ENCODE measurements around the gene PRR35. TPM values are rescaled to one million over a fixed set of nuclear protein-coding genes. Genes with fewer than 3 reads are reported as not detected.

PRR35 gene
- total and polyA plus RNA-seq, 7 donors = not detected

- TF ChIP-seq, protein P1, sequence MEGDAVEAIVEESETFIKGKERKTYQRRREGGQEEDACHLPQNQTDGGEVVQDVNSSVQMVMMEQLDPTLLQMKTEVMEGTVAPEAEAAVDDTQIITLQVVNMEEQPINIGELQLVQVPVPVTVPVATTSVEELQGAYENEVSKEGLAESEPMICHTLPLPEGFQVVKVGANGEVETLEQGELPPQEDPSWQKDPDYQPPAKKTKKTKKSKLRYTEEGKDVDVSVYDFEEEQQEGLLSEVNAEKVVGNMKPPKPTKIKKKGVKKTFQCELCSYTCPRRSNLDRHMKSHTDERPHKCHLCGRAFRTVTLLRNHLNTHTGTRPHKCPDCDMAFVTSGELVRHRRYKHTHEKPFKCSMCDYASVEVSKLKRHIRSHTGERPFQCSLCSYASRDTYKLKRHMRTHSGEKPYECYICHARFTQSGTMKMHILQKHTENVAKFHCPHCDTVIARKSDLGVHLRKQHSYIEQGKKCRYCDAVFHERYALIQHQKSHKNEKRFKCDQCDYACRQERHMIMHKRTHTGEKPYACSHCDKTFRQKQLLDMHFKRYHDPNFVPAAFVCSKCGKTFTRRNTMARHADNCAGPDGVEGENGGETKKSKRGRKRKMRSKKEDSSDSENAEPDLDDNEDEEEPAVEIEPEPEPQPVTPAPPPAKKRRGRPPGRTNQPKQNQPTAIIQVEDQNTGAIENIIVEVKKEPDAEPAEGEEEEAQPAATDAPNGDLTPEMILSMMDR (IDR thresholded peaks at IDR 0.05) = no peak
- no peak for TF ChIP-seq POLR2A (IDR thresholded peaks at IDR 0.05)
- no peak for TF ChIP-seq POLR2AphosphoS5 (IDR thresholded peaks at IDR 0.05)
- no peak for TF ChIP-seq EP300 (IDR thresholded peaks at IDR 0.05)
- H3K36me3 ChIP-seq = peaks cover 0 to 34% (median 8%) of the 10 kb centered on the region in 4 donors
- H3K4me1 ChIP-seq = peaks cover 0 to 8% (median 2%) of the 10 kb centered on the region in 4 donors
- no peaks in the 10 kb centered on the region for H3K27me3 ChIP-seq
- no peaks in the 10 kb centered on the region for H3K9me3 ChIP-seq
- intact Hi-C loops (cut with DNase I) = no loop called here
- 85 to 87% methylated on average over 21 of the region's 21 CpGs for WGBS, 2 donors
- no peak overlapping the region for H3K4me3 ChIP-seq
- DNase-seq = no peak
- no peak overlapping the region for H3K27ac ChIP-seq
These were observed 16.1 kb downstream of the PRR35 start for GRCh38 chr16:576197-576822.

DNA sequence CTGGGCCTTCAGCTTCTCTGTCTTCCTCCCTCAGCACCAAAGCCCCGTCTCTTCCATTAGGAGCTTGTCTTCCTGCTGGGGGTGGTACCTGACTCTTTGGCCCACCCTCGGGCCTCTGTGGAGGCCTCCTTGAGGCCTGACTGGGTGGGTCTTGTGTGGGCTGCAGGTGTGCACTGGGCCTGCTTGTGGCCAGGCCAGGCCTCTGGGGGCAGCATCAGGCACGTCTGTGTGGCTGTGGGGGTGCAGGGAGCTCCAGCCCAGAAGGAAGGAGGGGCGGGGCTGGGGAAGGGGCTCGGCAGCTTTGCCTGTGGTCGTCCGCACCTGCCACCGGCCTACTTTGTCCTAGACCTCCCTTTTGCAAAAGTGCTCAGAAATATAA is 16.6 kb downstream of the PRR35 start:
- Histone ChIP-seq H3K9me3 (no peaks in the 10 kb centered on the region), H3K4me1 (peaks cover 0 to 8% (median 2%) of the 10 kb centered on the region in 4 donors), H3K27ac (no peak overlapping the region), H3K27me3 (no peaks in the 10 kb centered on the region), H3K4me3 (no peak overlapping the region), H3K36me3 (peaks cover 0 to 34% (median 8%) of the 10 kb centered on the region in 4 donors)
- WGBS, 2 donors = 49 to 72% methylated on average over 8 of the region's 8 CpGs
- intact Hi-C loops (cut with DNase I) = no loop called here
- TF ChIP-seq EP300 (IDR thresholded peaks at IDR 0.05) = no peak
- TF ChIP-seq, protein P1 (IDR thresholded peaks at IDR 0.05) = no peak
- no peak for TF ChIP-seq POLR2AphosphoS5 (IDR thresholded peaks at IDR 0.05)
- TF ChIP-seq POLR2A (IDR thresholded peaks at IDR 0.05) = no peak
- no peak for DNase-seq

GRCh38 chr16:577796-578195 is 17.6 kb downstream of the PRR35 start:
- Histone ChIP-seq H3K4me1 (peaks cover 0 to 8% (median 2%) of the 10 kb centered on the region in 4 donors), H3K36me3 (peaks cover 0 to 34% (median 8%) of the 10 kb centered on the region in 4 donors), H3K9me3 (no peaks in the 10 kb centered on the region), H3K27ac (no peak overlapping the region), H3K27me3 (no peaks in the 10 kb centered on the region), H3K4me3 (no peak overlapping the region)
- no peak for DNase-seq
- WGBS, 2 donors = 97% methylated on average over 13 of the region's 13 CpGs
- TF ChIP-seq POLR2A (IDR thresholded peaks at IDR 0.05) (no peak), POLR2AphosphoS5 (IDR thresholded peaks at IDR 0.05) (no peak), EP300 (IDR thresholded peaks at IDR 0.05) (no peak)
- TF ChIP-seq, protein P1 (IDR thresholded peaks at IDR 0.05) = no peak
- intact Hi-C loops (cut with DNase I) = no loop called here

DNA sequence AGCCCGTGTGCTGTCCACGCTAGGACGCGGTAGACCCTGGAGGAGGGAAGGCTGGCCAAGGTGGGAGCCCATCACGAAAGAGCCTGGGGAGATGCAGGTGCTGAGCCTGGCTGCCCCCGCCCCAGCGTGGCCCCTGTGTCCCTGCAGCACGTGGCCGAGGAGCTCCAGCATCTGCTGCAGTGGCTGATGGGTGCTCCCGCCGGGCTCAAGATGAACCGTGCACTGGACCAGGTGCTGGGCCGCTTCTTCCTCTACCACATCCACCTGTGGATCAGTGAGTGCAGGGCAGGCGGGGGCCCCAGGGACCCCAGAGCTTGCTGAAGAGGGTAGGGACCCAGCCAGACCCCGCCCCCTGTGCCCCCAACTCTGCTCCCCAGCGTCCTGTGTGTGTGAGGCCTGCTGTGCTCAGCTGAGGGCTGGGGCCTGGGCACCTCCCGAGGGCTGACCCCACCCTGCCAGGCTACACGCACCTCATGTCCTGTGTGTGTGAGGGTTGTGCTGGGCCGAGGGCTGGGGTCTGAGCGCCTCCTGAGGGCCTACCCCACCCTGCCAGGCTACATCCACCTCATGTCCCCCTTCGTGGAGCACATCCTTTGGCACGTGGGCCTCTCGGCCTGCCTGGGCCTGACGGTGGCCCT is 18.2 kb downstream of the PRR35 start:
- peaks cover 0 to 8% (median 2%) of the 10 kb centered on the region in 4 donors for H3K4me1 ChIP-seq
- TF ChIP-seq EP300 (IDR thresholded peaks at IDR 0.05) (no peak), POLR2A (IDR thresholded peaks at IDR 0.05) (no peak), POLR2AphosphoS5 (IDR thresholded peaks at IDR 0.05) (no peak)
- TF ChIP-seq, protein P1 (IDR thresholded peaks at IDR 0.05) = no peak
- H3K4me3 ChIP-seq = peak overlapping the region in 1 of 4 donors; percentile 29
- H3K27ac ChIP-seq = no peak overlapping the region
- H3K9me3 ChIP-seq = no peaks in the 10 kb centered on the region
- WGBS, 2 donors = 74 to 86% methylated on average over 24 of the region's 24 CpGs
- intact Hi-C loops (cut with DNase I) = no loop called here
- no peak for DNase-seq
- H3K36me3 ChIP-seq = peaks cover 0 to 30% (median 8%) of the 10 kb centered on the region in 4 donors
- no peaks in the 10 kb centered on the region for H3K27me3 ChIP-seq

Measured in sigmoid colon (tissue), 7 donors.